NT2/D1 (cell line): ENCODE results near the gene NTN4.
"Not testable (repeated sequence)": the region's sequence is repeated elsewhere in the genome, so short reads cannot be mapped to it uniquely, and the experiment has no call there.

Experiments used
- DNase-seq: peaks from one replicate; pipeline ENCODE4 v3.0.0-alpha.2; 2011; ENCODE audit warnings: low read depth, low spot score
- H3K27me3 ChIP-seq: 2 replicates; pipeline ENCODE4 v1.6.0; 2011; ENCODE audit warnings: mild to moderate bottlenecking; ENCODE audit not compliant: insufficient read length, insufficient read depth
- H3K36me3 ChIP-seq: 2 replicates; pipeline ENCODE4 v1.6.1; 2011; ENCODE audit warnings: mild to moderate bottlenecking, low read length, mixed read lengths; ENCODE audit not compliant: insufficient read depth, insufficient read length
- H3K4me1 ChIP-seq: 2 replicates; pipeline ENCODE4 v1.5.1; 2011; ENCODE audit not compliant: insufficient read depth, insufficient read length
- H3K4me3 ChIP-seq: 2 replicates; pipeline ENCODE4 v1.5.1; 2011; ENCODE audit warnings: low read depth; ENCODE audit not compliant: insufficient read length
- H3K9ac ChIP-seq: 2 replicates; pipeline ENCODE4 v1.6.0; 2011; ENCODE audit warnings: low read depth; ENCODE audit not compliant: insufficient read length
- H3K9me3 ChIP-seq: 2 replicates; pipeline ENCODE4 v1.5.1; 2011; ENCODE audit warnings: mild to moderate bottlenecking, low read length; ENCODE audit not compliant: insufficient read depth
- SUZ12 ChIP-seq: IDR thresholded peaks from 2 replicates; pipeline ENCODE4 v1.6.1; 2011; ENCODE audit not compliant: insufficient read length, insufficient read depth; ENCODE audit errors: extremely low read depth
- YY1 ChIP-seq: IDR thresholded peaks from 2 replicates; pipeline ENCODE4 v1.6.1; 2011; ENCODE audit not compliant: insufficient read length, insufficient read depth
- ZNF274 ChIP-seq: IDR thresholded peaks from 2 replicates; pipeline ENCODE4 v1.6.1; 2011; ENCODE audit warnings: mild to moderate bottlenecking, low read depth, low read length

The NTN4 gene

DNA sequence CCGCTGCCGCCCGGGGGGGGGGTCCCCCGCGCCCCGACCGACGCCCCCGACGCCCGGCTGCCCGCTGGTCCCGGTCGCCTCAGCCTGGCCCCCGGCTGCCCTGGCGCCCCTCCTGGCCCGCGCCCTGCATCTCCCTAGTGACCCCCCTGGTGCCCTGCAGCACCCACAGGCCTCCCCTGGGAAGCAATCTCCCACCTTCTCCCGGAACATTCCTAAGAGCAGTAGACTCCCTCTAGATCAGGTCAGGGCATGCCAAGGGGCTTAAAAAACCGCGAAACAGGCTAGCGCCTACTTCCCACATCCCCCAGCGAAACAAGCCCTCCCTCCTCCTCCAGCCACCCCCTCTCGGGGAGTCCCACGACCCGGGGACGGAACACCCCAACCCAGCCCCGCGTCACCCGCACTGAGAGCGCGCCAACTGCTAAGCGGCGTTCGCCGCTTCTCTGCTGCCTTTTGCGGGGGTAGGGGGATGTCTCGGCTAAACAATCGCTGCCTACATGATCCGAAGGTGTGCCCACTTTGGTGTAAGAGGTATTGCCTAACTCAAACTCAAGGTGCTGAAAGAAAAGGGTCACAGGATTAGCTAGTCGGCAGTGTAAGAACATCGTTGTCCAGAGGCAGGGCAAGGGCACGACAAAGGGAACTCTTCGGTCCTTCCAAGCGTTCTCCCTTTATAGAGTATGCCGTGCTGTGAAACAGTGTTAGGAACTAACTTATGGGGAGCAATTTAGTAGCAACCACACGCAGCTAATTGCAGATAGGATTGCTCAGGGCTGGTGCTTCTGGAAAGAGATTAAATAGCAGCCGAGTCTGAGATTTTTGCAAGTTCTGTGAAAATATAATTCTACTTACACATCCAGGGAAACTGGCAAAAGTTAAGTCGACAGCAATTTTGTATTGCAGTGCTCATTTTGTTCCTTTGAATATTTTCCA is 619 bp upstream of the NTN4 start:
- TF ChIP-seq YY1 (no peak), ZNF274 (no peak), SUZ12 (peak; percentile 59)
- Histone ChIP-seq H3K27me3 (peaks cover 72% of the 10 kb centered on the region), H3K4me1 (peaks cover 2% of the 10 kb centered on the region), H3K4me3 (peak overlapping the region; percentile 67), H3K36me3 (no peaks in the 10 kb centered on the region), H3K9ac (peak overlapping the region; percentile 66), H3K9me3 (no peaks in the 10 kb centered on the region)
- DNase-seq, result no peak

GRCh38 chr12:95789126-95790032 is 1.2 kb downstream of the NTN4 start:
- Histone ChIP-seq H3K27me3 (peaks cover 75% of the 10 kb centered on the region), H3K4me3 (peak overlapping the region; percentile 67), H3K4me1 (peaks cover 2% of the 10 kb centered on the region), H3K36me3 (no peaks in the 10 kb centered on the region), H3K9ac (peak overlapping the region; percentile 63), H3K9me3 (no peaks in the 10 kb centered on the region)
- DNase-seq, result no peak
- TF ChIP-seq YY1 (no peak), ZNF274 (no peak), SUZ12 (no peak)

DNA sequence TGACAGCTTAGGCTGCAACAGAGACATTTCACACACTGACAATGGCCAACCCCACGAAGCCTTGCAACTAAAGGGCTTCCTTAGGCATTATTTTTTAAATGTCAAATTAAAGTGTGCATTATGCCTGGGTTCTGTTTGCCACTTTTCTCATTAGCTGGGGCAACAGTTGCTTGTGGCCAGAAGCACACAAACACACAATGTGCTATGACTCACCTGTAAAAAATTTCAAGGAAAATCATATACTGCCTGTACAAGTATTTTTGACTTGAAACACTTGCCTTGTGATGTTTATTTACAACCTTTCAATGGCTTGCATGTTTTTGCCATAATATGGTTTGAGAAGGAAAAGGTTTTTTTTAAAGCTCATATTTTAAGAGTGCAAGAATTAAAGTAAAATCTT is 1.9 kb downstream of the NTN4 start:
- TF ChIP-seq YY1 (no peak), ZNF274 (no peak), SUZ12 (no peak)
- Histone ChIP-seq H3K36me3 (no peaks in the 10 kb centered on the region), H3K9ac (no peak overlapping the region), H3K27me3 (peaks cover 68% of the 10 kb centered on the region), H3K4me1 (peaks cover 2% of the 10 kb centered on the region), H3K9me3 (no peaks in the 10 kb centered on the region), H3K4me3 (no peak overlapping the region)
- DNase-seq, result no peak

GRCh38 chr12:95787274-95787818 is 3.2 kb downstream of the NTN4 start:
- Histone ChIP-seq H3K9ac (no peak overlapping the region), H3K4me1 (peaks cover 2% of the 10 kb centered on the region), H3K27me3 (peaks cover 55% of the 10 kb centered on the region), H3K36me3 (no peaks in the 10 kb centered on the region), H3K9me3 (no peaks in the 10 kb centered on the region), H3K4me3 (no peak overlapping the region)
- DNase-seq, result no peak
- TF ChIP-seq YY1, result no peak
- no peak for TF ChIP-seq ZNF274
- no peak for TF ChIP-seq SUZ12

GRCh38 chr12:95784915-95785314 is 5.6 kb downstream of the NTN4 start:
- Histone ChIP-seq H3K27me3 (peaks cover 35% of the 10 kb centered on the region), H3K9ac (no peak overlapping the region), H3K36me3 (no peaks in the 10 kb centered on the region), H3K4me3 (no peak overlapping the region), H3K4me1 (peaks cover 2% of the 10 kb centered on the region), H3K9me3 (no peaks in the 10 kb centered on the region)
- DNase-seq, result no peak
- TF ChIP-seq ZNF274 (no peak), SUZ12 (no peak), YY1 (no peak)

DNA sequence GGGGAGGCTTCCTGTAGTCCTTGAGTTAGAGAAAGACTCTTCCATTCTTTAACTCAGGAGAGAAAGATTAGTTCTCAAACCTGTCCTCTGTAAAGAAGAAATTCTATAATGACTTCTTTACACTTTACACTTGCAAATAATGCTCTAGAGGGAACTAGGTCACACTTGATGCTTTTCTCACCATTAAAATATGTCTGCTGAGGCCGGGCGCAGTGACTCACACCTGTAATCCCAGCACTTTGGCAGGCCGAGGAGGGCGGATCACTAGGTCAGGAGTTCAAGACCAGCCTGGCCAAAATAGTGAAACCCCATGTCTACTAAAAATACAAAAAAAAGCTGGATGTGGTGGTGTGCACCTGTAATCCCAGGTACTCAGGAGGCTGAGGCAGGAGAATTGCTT is 6.3 kb downstream of the NTN4 start:
- H3K9ac ChIP-seq, result no peak overlapping the region
- peaks cover 29% of the 10 kb centered on the region for H3K27me3 ChIP-seq
- H3K4me3 ChIP-seq, result no peak overlapping the region
- H3K9me3 ChIP-seq, result no peaks in the 10 kb centered on the region
- H3K4me1 ChIP-seq, result peaks cover 2% of the 10 kb centered on the region
- TF ChIP-seq SUZ12 (no peak), ZNF274 (no peak), YY1 (no peak)
- no peak for DNase-seq
- no peaks in the 10 kb centered on the region for H3K36me3 ChIP-seq

DNA sequence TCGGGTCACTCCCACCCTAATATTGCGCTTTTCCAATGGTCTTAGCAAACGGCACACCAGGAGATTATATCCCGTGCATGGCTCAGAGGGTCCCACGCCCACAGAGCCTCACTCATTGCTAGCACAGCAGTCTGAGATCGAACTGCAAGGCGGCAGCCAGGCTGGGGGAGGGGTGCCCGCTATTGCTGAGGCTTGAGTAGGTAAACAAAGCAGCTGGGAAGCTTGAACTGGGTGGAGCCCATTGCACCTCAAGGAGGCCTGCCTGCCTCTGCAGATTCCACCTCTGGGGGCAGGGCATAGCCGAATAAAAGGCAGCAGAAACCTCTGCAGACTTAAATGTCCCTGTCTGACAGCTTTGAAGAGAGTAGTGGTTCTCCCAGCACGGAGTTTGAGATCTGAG is 15.1 kb downstream of the NTN4 start:
- not testable (repeated sequence) for H3K9ac ChIP-seq, H3K36me3 ChIP-seq, H3K4me1 ChIP-seq, H3K4me3 ChIP-seq, DNase-seq, H3K27me3 ChIP-seq
- peaks cover 15% of the 10 kb centered on the region; the same call in 1 of the 2 replicates for H3K9me3 ChIP-seq
